Urinary bladder (tissue), 4 donors: ENCODE results near the gene CHAT. TPM values are rescaled to one million over a fixed set of nuclear protein-coding genes. Genes with fewer than 3 reads are reported as not detected.

Source experiments
- DNase-seq: peaks from one replicate; pipeline ENCODE4 v3.0.0-alpha.2; 2015; ENCODE audit errors: extremely low spot score
- H3K27ac ChIP-seq: one replicate; pipeline ENCODE4 v1.5.1; 2013; ENCODE audit warnings: low read depth, mild to moderate bottlenecking, moderate library complexity
- H3K36me3 ChIP-seq: one replicate; pipeline ENCODE4 v1.6.1; 2013; ENCODE audit warnings: mild to moderate bottlenecking, moderate library complexity; ENCODE audit not compliant: insufficient read depth
- H3K4me1 ChIP-seq: one replicate; pipeline ENCODE4 v1.6.1; 2013; ENCODE audit warnings: mild to moderate bottlenecking, moderate library complexity; ENCODE audit not compliant: insufficient read depth
- H3K4me3 ChIP-seq: one replicate; pipeline ENCODE4 v1.5.1; 2013; ENCODE audit warnings: low read depth, low read length
- WGBS: extraction: QIAGEN DNeasy Blood & Tissue Kit; methylation state at CpG from one replicate; pipeline ENCODE4 v1.1.7; 2013; 5-methylcytosine and 5-hydroxymethylcytosine counted together
- polyA plus RNA-seq: library from polyadenylated mRNA; stranded (reverse); fragments of 200-250 nt; gene quantifications from one replicate; pipeline ENCODE4 v1.2.3, GENCODE V29; 2013
- total RNA-seq: library from RNA; depleted of rRNA; stranded (reverse); fragments of >200 nt; gene quantifications from one replicate; pipeline ENCODE4 v1.2.3, GENCODE V29; 2014
- donor health status: healthy with polysubstance abuse.
- donor health status: healthy.

CHAT gene
- total and polyA plus RNA-seq, 2 donors, result 0.14 TPM; not detected in 1

DNA sequence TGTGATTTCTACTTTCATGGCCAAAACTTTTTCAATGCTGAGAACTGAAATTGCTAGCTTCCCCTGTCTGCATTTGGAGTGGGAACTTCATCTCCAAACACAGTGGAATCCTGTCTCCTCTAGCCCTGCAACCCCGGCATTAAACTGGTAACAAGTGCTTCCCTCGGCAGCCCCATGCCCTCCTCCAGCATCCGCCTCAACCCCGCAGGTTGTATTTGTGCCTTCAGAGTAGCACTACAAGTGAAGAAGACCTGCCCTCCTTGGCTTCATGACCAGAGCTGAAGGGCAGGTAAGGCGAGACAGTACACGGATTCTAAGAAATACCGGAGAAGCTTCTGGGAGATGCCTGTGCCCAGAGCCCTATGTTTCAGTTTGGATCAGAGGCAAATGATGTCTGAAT lies 82.5 kb downstream of the CHAT start:
- H3K27ac ChIP-seq, result no peak overlapping the region
- no peak overlapping the region for H3K4me3 ChIP-seq
- DNase-seq, result no peak
- WGBS, result 82% methylated on average over 7 of the region's 7 CpGs
- no peaks in the 10 kb centered on the region for H3K36me3 ChIP-seq
- no peaks in the 10 kb centered on the region for H3K4me1 ChIP-seq

GRCh38 chr10:49698679-49699078 lies 84.8 kb downstream of the CHAT start:
- Histone ChIP-seq H3K36me3 (no peaks in the 10 kb centered on the region), H3K27ac (no peak overlapping the region), H3K4me1 (no peaks in the 10 kb centered on the region), H3K4me3 (no peak overlapping the region)
- DNase-seq, result no peak
- 72% methylated on average over 9 of the region's 9 CpGs for WGBS

DNA sequence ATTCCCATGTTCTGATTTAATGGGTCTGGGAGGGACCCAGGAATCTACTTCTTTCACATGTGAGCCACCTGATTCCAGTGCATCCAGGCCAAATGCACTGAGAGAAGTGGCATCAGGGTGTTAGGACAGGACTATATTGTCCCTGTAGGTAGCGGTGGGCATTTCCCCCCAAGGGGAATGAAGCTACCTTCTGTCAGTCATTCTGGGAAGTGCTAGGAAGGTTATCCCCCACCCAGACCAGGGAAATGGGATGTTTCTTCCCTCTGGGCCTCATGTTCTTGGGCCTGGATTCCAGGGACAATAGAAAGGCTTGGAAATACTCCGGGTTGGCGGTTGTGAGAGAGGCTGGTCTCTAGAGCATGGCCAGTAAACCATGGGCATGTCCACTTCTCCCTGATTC lies 86.4 kb downstream of the CHAT start:
- 90% methylated on average over 3 of the region's 3 CpGs for WGBS
- Histone ChIP-seq H3K27ac (no peak overlapping the region), H3K4me1 (no peaks in the 10 kb centered on the region), H3K36me3 (no peaks in the 10 kb centered on the region), H3K4me3 (no peak overlapping the region)
- no peak for DNase-seq

GRCh38 chr10:49700997-49701396 lies 87.2 kb downstream of the CHAT start:
- WGBS, result 3% methylated on average over 3 of the region's 3 CpGs
- Histone ChIP-seq H3K27ac (no peak overlapping the region), H3K4me3 (no peak overlapping the region), H3K4me1 (no peaks in the 10 kb centered on the region), H3K36me3 (no peaks in the 10 kb centered on the region)
- no peak for DNase-seq

DNA sequence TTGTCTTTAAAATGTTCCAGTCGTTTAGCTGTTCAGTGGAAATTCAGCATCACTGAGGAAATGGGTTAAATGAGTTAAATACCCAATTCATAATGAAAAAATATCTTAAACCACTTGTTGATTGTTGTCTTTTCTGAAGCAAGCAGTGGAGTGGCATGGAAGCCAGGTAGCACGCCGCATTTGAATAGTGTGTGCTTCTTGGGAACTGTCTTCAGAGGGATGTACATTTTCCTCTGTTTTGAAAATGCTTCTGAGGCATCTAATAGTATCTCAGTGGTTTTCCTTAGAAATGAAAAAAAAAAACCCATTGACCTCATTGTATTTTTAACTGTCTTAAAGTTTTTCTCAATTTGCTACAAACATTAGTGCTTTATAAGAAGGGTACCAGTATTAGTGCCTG lies 93.7 kb downstream of the CHAT start:
- Histone ChIP-seq H3K4me3 (no peak overlapping the region), H3K27ac (no peak overlapping the region), H3K4me1 (no peaks in the 10 kb centered on the region), H3K36me3 (no peaks in the 10 kb centered on the region)
- DNase-seq, result no peak
- 71% methylated on average over 3 of the region's 3 CpGs for WGBS

GRCh38 chr10:49709934-49710333 lies 96.1 kb downstream of the CHAT start:
- no peak for DNase-seq
- WGBS, result 66% methylated on average over 5 of the region's 5 CpGs
- Histone ChIP-seq H3K4me3 (no peak overlapping the region), H3K4me1 (no peaks in the 10 kb centered on the region), H3K27ac (no peak overlapping the region), H3K36me3 (no peaks in the 10 kb centered on the region)

DNA sequence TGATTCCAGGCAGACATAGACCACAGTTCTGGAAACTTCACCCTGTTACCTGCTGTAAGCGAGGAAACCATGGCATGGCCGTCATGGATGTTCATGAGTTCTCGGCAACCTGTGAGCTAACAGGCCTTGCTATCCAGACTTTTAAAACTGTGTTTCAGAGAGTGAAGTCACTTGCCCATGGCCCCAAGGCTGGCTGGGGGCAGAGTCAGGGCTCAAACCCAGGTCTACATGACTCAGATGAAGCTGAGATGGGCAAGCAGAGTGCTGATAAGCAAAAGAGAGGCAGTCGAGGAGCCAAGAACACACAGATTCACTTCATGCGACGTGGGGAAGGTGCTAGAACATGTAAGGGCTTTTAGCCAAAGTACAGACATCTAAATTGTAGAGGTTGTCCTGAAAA lies 97.1 kb downstream of the CHAT start:
- Histone ChIP-seq H3K27ac (no peak overlapping the region), H3K4me1 (no peaks in the 10 kb centered on the region), H3K36me3 (no peaks in the 10 kb centered on the region), H3K4me3 (no peak overlapping the region)
- WGBS, result 72% methylated on average over 6 of the region's 6 CpGs
- no peak for DNase-seq

DNA sequence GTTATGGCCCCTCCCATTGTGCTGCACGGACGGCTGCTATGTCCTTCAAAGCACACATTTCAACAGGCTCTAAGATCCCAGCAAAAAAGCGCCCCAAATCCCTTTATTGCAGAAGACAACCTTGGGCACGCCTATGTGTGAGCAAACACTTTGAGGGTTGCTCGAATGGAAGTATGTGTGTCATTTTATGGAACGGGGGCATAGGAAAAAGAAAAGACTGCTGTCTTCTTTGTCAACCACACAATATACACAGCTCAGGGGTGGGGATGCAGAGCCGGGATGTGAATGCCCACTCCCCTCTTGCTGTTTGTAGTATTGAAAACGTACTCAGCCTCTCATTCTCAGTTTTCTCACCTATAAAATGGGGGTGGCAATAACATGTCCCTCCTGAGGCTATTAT lies 97.6 kb downstream of the CHAT start:
- Histone ChIP-seq H3K4me3 (no peak overlapping the region), H3K36me3 (no peaks in the 10 kb centered on the region), H3K4me1 (no peaks in the 10 kb centered on the region), H3K27ac (no peak overlapping the region)
- WGBS, result 55% methylated on average over 8 of the region's 8 CpGs
- no peak for DNase-seq

DNA sequence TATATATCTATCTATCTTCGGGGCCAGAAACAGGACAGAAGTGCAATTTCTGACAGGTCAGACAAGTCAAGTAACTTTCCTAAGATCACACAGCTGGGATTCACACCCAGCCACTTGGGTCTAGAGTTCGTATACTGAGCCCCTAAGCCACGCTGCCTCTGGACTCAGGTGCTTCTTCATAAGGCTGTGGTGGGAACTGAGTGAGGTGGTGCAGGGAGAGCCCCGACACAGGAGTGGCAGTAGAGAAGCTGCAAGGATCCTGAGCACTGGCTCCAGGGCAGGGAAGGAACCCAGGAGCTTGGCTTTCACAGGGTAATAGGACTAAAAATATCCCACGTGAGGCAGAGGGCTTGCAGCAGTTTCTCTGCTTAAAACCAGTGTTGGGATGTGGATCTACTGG lies 99.4 kb downstream of the CHAT start:
- Histone ChIP-seq H3K4me1 (no peaks in the 10 kb centered on the region), H3K4me3 (no peak overlapping the region), H3K27ac (no peak overlapping the region), H3K36me3 (no peaks in the 10 kb centered on the region)
- WGBS, result 82% methylated on average over 5 of the region's 5 CpGs
- no peak for DNase-seq

Other genes starting within 250 kb of the CHAT start
- gene DRGX, start 217.9 kb upstream of the CHAT start, total RNA-seq, result 0.26 TPM
- gene DRGX, start 217.9 kb upstream of the CHAT start, polyA plus RNA-seq, result 0.04 TPM
- gene ERCC6, start 74.9 kb upstream of the CHAT start, total RNA-seq, result 27.1 TPM
- 5.9 TPM for gene ERCC6, start 74.9 kb upstream of the CHAT start, polyA plus RNA-seq
- gene SLC18A3, start 3.7 kb upstream of the CHAT start, total RNA-seq, result 0.11 TPM
- 0.70 TPM for gene SLC18A3, start 3.7 kb upstream of the CHAT start, polyA plus RNA-seq
- gene C10orf53, start 65.6 kb downstream of the CHAT start, total RNA-seq, result not detected
- not detected for gene C10orf53, start 65.6 kb downstream of the CHAT start, polyA plus RNA-seq
- gene OGDHL, start 148.3 kb downstream of the CHAT start, total RNA-seq, result 0.79 TPM
- gene OGDHL, start 148.3 kb downstream of the CHAT start, polyA plus RNA-seq, result 0.87 TPM